SU-DHL-6 (cell line): ENCODE measurements around the gene FAM200A.

Experiments
- EZH2phosphoT487 ChIP-seq: fragments of 200-600 bp; sonication (generic), shearing (Covaris generic); conservative IDR thresholded peaks from 2 replicates; pipeline ENCODE4 v1.6.1; 2018; ENCODE audit warnings: mild to moderate bottlenecking, antibody characterized with exemption, low read length, moderate library complexity, mixed read lengths
- TF ChIP-seq, protein P1 (sequence below): fragments of 200-600 bp; sonication (generic); IDR thresholded peaks from one replicate; pipeline ENCODE4 v1.5.1; 2017; ENCODE audit warnings: antibody characterized with exemption, mild to moderate bottlenecking, low read length, moderate library complexity; ENCODE audit not compliant: insufficient read depth, poor library complexity, severe bottlenecking

DNA sequence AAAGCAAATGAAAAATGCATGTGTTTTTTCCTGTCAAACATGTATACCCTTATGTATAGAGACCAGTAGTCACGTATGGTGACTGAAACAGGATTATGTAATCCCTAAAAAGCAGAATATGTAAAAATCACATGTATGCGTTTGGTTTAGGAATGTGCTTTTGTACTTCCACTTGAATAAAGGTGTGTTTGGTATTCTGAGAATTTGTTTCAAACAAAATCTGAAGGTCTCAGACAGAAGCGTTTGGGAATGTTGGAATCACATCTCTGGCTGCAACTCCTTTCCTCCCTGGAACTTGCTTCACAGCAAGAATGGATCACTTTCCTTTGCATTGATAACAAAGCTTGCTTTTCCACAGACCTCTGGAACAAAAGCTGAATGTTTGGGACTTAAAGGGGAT lies 24.3 kb upstream of the FAM200A start:
- TF ChIP-seq EZH2phosphoT487, result no peak
- TF ChIP-seq, protein P1, sequence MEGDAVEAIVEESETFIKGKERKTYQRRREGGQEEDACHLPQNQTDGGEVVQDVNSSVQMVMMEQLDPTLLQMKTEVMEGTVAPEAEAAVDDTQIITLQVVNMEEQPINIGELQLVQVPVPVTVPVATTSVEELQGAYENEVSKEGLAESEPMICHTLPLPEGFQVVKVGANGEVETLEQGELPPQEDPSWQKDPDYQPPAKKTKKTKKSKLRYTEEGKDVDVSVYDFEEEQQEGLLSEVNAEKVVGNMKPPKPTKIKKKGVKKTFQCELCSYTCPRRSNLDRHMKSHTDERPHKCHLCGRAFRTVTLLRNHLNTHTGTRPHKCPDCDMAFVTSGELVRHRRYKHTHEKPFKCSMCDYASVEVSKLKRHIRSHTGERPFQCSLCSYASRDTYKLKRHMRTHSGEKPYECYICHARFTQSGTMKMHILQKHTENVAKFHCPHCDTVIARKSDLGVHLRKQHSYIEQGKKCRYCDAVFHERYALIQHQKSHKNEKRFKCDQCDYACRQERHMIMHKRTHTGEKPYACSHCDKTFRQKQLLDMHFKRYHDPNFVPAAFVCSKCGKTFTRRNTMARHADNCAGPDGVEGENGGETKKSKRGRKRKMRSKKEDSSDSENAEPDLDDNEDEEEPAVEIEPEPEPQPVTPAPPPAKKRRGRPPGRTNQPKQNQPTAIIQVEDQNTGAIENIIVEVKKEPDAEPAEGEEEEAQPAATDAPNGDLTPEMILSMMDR, result no peak
